Measurements from ENCODE around the gene PRR30.

- TF ChIP-seq EZH2 (IDR thresholded peaks at IDR 0.05) (no peak), POLR2AphosphoS5 (IDR thresholded peaks at IDR 0.05; ENCODE audit: low read depth, low read length) (no peak), REST (IDR thresholded peaks at IDR 0.05; ENCODE audit: low read depth) (no peak), MAX (IDR thresholded peaks at IDR 0.05) (no peak), CBX3 (IDR thresholded peaks at IDR 0.05; ENCODE audit: low read depth) (no peak), CTCF (IDR thresholded peaks at IDR 0.05 in 2 of 3, conservative IDR thresholded peaks at IDR 0.05 in 1 of 3; ENCODE audit: borderline replicate concordance in 1 of 3, insufficient read depth in 1 of 3, low read depth in 2 of 3, low read length in 2 of 3) (no peak), ATF3 (IDR thresholded peaks at IDR 0.05) (no peak)
Observed at GRCh38 chr2:27087823-27088410, 51.3 kb downstream of the PRR30 start.

Measured in HCT116 (cell line).